OCI-LY1 (cell line): ENCODE measurements around the gene KLHL29.

Experiments
- H2AFZ ChIP-seq: fragments of 200-600 bp; sonication (generic), shearing (Covaris generic); 2 replicates; pipeline ENCODE4 v1.6.0; 2014; ENCODE audit warnings: antibody characterized with exemption, mild to moderate bottlenecking, low read length
- H3F3A ChIP-seq: fragments of 200-600 bp; sonication (generic), shearing (Covaris generic); 2 replicates; pipeline ENCODE4 v1.6.0; 2014; ENCODE audit warnings: mild to moderate bottlenecking, antibody characterized with exemption, low read length, moderate library complexity; ENCODE audit not compliant: insufficient read depth
- H3K27ac ChIP-seq: fragments of 200-600 bp; sonication (generic); 2 replicates; pipeline ENCODE4 v1.5.1; 2014; ENCODE audit warnings: low read length, mixed run types, mild to moderate bottlenecking, low read depth; ENCODE audit not compliant: poor library complexity, severe bottlenecking
- H3K27me3 ChIP-seq: fragments of 200-600 bp; sonication (generic); 2 replicates; pipeline ENCODE4 v1.6.0; 2014; ENCODE audit warnings: antibody characterized with exemption, mild to moderate bottlenecking, low read length, moderate library complexity; ENCODE audit not compliant: insufficient read depth
- H3K36me3 ChIP-seq: fragments of 200-600 bp; sonication (generic); 2 replicates; pipeline ENCODE4 v1.6.1; 2014; ENCODE audit warnings: mild to moderate bottlenecking, antibody characterized with exemption, low read length, moderate library complexity, mixed read lengths; ENCODE audit not compliant: insufficient read depth
- H3K4me1 ChIP-seq: fragments of 200-600 bp; sonication (generic); 2 replicates; pipeline ENCODE4 v1.5.1; 2014; ENCODE audit warnings: mild to moderate bottlenecking, low read length, moderate library complexity; ENCODE audit not compliant: insufficient read depth, severe bottlenecking
- H3K4me2 ChIP-seq: fragments of 200-600 bp; sonication (generic), shearing (Covaris generic); 2 replicates; pipeline ENCODE4 v1.6.1; 2014; ENCODE audit warnings: low read length
- H3K4me3 ChIP-seq: fragments of 200-600 bp; sonication (generic); 2 replicates; pipeline ENCODE4 v1.5.1; 2014; ENCODE audit warnings: low read length, low read depth, mild to moderate bottlenecking, mixed read lengths; ENCODE audit not compliant: poor library complexity, severe bottlenecking
- H3K79me2 ChIP-seq: fragments of 200-600 bp; shearing (Covaris generic); 2 replicates; pipeline ENCODE4 v1.6.1; 2016; ENCODE audit warnings: mixed run types, low read length, mixed read lengths; ENCODE audit not compliant: insufficient read depth
- H3K9ac ChIP-seq: fragments of 200-600 bp; sonication (generic), shearing (Covaris generic); 2 replicates; pipeline ENCODE4 v1.6.1; 2014; ENCODE audit warnings: mild to moderate bottlenecking, low read length, mixed read lengths
- H3K9me2 ChIP-seq: fragments of 200-600 bp; sonication (generic), shearing (Covaris generic); 2 replicates; pipeline ENCODE4 v1.6.1; 2014; ENCODE audit warnings: low read depth, mild to moderate bottlenecking, low read length, mixed read lengths
- H3K9me3 ChIP-seq: fragments of 200-600 bp; shearing (Covaris generic); 2 replicates; pipeline ENCODE4 v1.6.1; 2014; ENCODE audit warnings: low read length, mixed read lengths
- H4K20me1 ChIP-seq: fragments of 200-600 bp; sonication (generic), shearing (Covaris generic); 2 replicates; pipeline ENCODE4 v1.6.0; 2016; ENCODE audit warnings: mild to moderate bottlenecking, low read length; ENCODE audit not compliant: insufficient read depth
- EZH2 ChIP-seq: fragments of 200-600 bp; sonication (generic), shearing (Covaris generic); IDR thresholded peaks from 2 replicates; pipeline ENCODE4 v1.8.0; 2017; ENCODE audit warnings: borderline replicate concordance, mixed run types, mild to moderate bottlenecking, antibody characterized with exemption, low read length, moderate library complexity, mixed read lengths
- TF ChIP-seq, protein P1 (sequence below): fragments of 200-600 bp; sonication (generic), shearing (Covaris generic); IDR thresholded peaks from 2 replicates; pipeline ENCODE4 v1.5.1; 2017; ENCODE audit warnings: mild to moderate bottlenecking, antibody characterized with exemption, low read length, moderate library complexity, mixed read lengths

KLHL29 gene

DNA sequence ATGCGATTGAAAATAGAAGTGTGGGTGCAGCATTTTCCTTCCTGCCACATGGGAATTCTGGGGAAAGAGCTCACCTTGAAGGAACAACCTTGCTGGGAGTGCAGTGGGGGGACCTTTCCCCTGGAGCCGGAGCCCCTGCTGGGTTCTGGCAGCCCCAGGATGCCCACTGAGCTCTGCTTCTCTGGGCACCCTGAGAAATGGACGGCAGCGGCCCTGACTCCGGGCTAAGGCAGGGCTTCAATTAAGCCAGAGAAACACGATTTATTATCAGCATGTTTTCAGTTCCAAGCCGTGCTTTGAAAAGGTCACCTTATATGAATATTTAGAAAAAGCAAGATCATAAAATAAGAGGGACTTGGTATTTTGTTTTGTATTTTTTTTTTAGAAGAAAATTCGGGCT lies 68.5 kb downstream of the KLHL29 start:
- no peak overlapping the region for H3K27ac ChIP-seq
- no peaks in the 10 kb centered on the region for H3K9me2 ChIP-seq
- no peak overlapping the region for H3K4me2 ChIP-seq
- no peaks in the 10 kb centered on the region for H3K9me3 ChIP-seq
- H2AFZ ChIP-seq, result no peak overlapping the region
- no peaks in the 10 kb centered on the region for H4K20me1 ChIP-seq
- TF ChIP-seq, protein P1, sequence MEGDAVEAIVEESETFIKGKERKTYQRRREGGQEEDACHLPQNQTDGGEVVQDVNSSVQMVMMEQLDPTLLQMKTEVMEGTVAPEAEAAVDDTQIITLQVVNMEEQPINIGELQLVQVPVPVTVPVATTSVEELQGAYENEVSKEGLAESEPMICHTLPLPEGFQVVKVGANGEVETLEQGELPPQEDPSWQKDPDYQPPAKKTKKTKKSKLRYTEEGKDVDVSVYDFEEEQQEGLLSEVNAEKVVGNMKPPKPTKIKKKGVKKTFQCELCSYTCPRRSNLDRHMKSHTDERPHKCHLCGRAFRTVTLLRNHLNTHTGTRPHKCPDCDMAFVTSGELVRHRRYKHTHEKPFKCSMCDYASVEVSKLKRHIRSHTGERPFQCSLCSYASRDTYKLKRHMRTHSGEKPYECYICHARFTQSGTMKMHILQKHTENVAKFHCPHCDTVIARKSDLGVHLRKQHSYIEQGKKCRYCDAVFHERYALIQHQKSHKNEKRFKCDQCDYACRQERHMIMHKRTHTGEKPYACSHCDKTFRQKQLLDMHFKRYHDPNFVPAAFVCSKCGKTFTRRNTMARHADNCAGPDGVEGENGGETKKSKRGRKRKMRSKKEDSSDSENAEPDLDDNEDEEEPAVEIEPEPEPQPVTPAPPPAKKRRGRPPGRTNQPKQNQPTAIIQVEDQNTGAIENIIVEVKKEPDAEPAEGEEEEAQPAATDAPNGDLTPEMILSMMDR, result no peak
- no peak for TF ChIP-seq EZH2
- H3K9ac ChIP-seq, result no peak overlapping the region
- no peaks in the 10 kb centered on the region for H3K79me2 ChIP-seq
- H3K36me3 ChIP-seq, result no peaks in the 10 kb centered on the region
- H3F3A ChIP-seq, result no peaks in the 10 kb centered on the region
- no peaks in the 10 kb centered on the region for H3K27me3 ChIP-seq
- H3K4me3 ChIP-seq, result no peak overlapping the region
- no peaks in the 10 kb centered on the region for H3K4me1 ChIP-seq

- Histone ChIP-seq H4K20me1 (no peaks in the 10 kb centered on the region), H3K27ac (no peak overlapping the region)
Observed at GRCh38 chr2:23453836-23454460, 69.0 kb downstream of the KLHL29 start.

DNA sequence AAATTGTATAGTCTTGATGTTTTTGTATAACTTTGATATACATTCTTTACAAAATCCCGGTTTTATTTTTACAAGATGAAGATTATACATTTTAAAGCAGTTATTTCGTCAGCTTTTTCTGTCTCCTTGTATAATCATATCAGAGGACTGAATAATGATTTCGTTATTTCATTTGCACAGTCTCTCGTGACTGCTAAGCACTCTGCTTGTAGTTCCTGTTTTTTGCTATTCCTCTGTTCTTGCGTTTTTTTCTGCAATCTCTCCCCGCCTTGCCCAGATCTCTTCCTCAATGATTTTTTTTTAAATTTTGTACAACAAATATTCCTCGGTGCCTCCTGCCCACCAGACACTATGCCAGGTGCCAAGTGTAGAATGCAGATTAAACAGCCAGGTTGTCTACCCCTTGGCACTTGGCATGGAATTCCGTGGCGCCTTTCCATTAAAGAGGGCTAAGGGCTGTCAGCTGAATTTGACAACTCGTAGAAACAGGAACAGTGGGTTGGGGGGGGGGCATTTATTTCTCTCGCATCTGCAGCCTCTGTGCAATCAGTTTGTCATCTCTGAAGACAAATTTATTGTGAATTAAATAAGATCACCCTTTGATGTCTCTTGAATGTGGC lies 69.6 kb downstream of the KLHL29 start:
- TF ChIP-seq, protein P1, result no peak
- no peak for TF ChIP-seq EZH2
- Histone ChIP-seq H3K79me2 (no peaks in the 10 kb centered on the region), H3K27ac (no peak overlapping the region), H2AFZ (no peak overlapping the region), H3K36me3 (no peaks in the 10 kb centered on the region), H3K4me1 (no peaks in the 10 kb centered on the region), H3K27me3 (no peaks in the 10 kb centered on the region), H3K4me3 (no peak overlapping the region), H3F3A (no peaks in the 10 kb centered on the region), H3K9ac (no peak overlapping the region), H4K20me1 (no peaks in the 10 kb centered on the region), H3K4me2 (no peak overlapping the region), H3K9me3 (no peaks in the 10 kb centered on the region), H3K9me2 (no peaks in the 10 kb centered on the region)

More at GRCh38 chr2:23453836-23454460, 69.0 kb downstream of the KLHL29 start:
- TF ChIP-seq, protein P1, result no peak
- no peak for TF ChIP-seq EZH2
- no peaks in the 10 kb centered on the region for H3K27me3 ChIP-seq
- H3K4me1 ChIP-seq, result no peaks in the 10 kb centered on the region
- H2AFZ ChIP-seq, result no peak overlapping the region
- H3F3A ChIP-seq, result no peaks in the 10 kb centered on the region
- H3K9ac ChIP-seq, result no peak overlapping the region
- H3K79me2 ChIP-seq, result no peaks in the 10 kb centered on the region
- H3K9me2 ChIP-seq, result no peaks in the 10 kb centered on the region
- no peak overlapping the region for H3K4me2 ChIP-seq
- no peaks in the 10 kb centered on the region for H3K36me3 ChIP-seq
- no peaks in the 10 kb centered on the region for H3K9me3 ChIP-seq
- no peak overlapping the region for H3K4me3 ChIP-seq
